H1 (cell line): ENCODE data around the gene S100A4. TPM values are rescaled to one million over a fixed set of nuclear protein-coding genes. Genes with fewer than 3 reads are reported as not detected.

Source experiments
- CTCF ChIA-PET: fragments of 300-600 bp; sonication (Branson Sonifier 250); formaldehyde crosslinking; loops from one replicate; lab custom pipeline; 2021; ENCODE audit not compliant: partially characterized antibody; lab: Charles Lee
- POLR2A ChIA-PET: fragments of 300-600 bp; sonication (Branson Sonifier 250); formaldehyde crosslinking; loops from one replicate; lab custom pipeline; 2021; ENCODE audit warnings: inconsistent platforms; ENCODE audit not compliant: partially characterized antibody; lab: Charles Lee
- DNase-seq, 2 experiments: peaks; one replicate each; pipeline versions ENCODE4 v3.0.0 to v3.0.0-alpha.2; 2010 to 2022; ENCODE audit warnings: low spot score in 2 of 2, low read depth in 1 of 2, mixed read lengths in 1 of 2
- FAIRE-seq: peaks from 2 replicates; lab custom pipeline; 2011; peaks lifted over from hg19 to GRCh38; lab: Jason Lieb, UNC
- H2AFZ ChIP-seq: 2 replicates; pipeline ENCODE4 v1.8.1; 2012; ENCODE audit warnings: low read length, inconsistent platforms
- H2AK5ac ChIP-seq: 2 replicates; pipeline ENCODE4 v1.6.1; 2013; ENCODE audit warnings: low read depth, low read length
- H2BK120ac ChIP-seq: replicated peaks from 2 replicates; pipeline ENCODE3; 2013; ENCODE audit warnings: low read depth, low read length, inconsistent platforms
- H2BK12ac ChIP-seq: 2 replicates; pipeline ENCODE4 v1.6.1; 2013; ENCODE audit warnings: low read depth, low read length
- H2BK15ac ChIP-seq: 2 replicates; pipeline ENCODE4 v1.6.1; 2013; ENCODE audit warnings: low read length
- H2BK20ac ChIP-seq: 2 replicates; pipeline ENCODE4 v1.6.1; 2013; ENCODE audit warnings: low read length
- H2BK5ac ChIP-seq: 2 replicates; pipeline ENCODE4 v1.6.1; 2013; ENCODE audit warnings: low read depth, low read length
- H3K14ac ChIP-seq: 2 replicates; pipeline ENCODE4 v1.6.1; 2013; ENCODE audit warnings: inconsistent platforms; ENCODE audit not compliant: insufficient read length
- H3K18ac ChIP-seq: 2 replicates; pipeline ENCODE4 v1.6.1; 2013; ENCODE audit warnings: low read length; ENCODE audit errors: extremely low read depth
- H3K23ac ChIP-seq: 2 replicates; pipeline ENCODE4 v1.6.1; 2013; ENCODE audit warnings: inconsistent platforms; ENCODE audit not compliant: insufficient read length
- H3K23me2 ChIP-seq: 2 replicates; pipeline ENCODE4 v1.6.1; 2013; ENCODE audit warnings: low read depth, low read length
- H3K27ac ChIP-seq: 2 replicates; pipeline ENCODE4 v1.6.1; 2011; ENCODE audit warnings: low read depth, low read length, inconsistent platforms
- H3K27me3 ChIP-seq, 4 experiments: replicated peaks in 1 of 4; 1 replicate in 1 of 4; 2 replicates in 3 of 4; pipeline versions ENCODE4 v1.6.1 to v1.8.1; 2011 to 2013; ENCODE audit warnings: low read length in 3 of 4, mild to moderate bottlenecking in 3 of 4, inconsistent platforms in 2 of 4, mixed read lengths in 2 of 4, moderate library complexity in 1 of 4; ENCODE audit not compliant: control insufficient read depth in 3 of 4, insufficient read depth in 3 of 4; ENCODE audit errors: extremely low read depth in 1 of 4
- H3K36me3 ChIP-seq, 4 experiments: 2 replicates each; pipeline versions ENCODE4 v1.6.1 to v1.8.1; 2011 to 2013; ENCODE audit warnings: mild to moderate bottlenecking in 4 of 4, low read length in 3 of 4, moderate library complexity in 2 of 4, control low read depth in 1 of 4, inconsistent platforms in 1 of 4; ENCODE audit not compliant: insufficient read depth in 4 of 4, control insufficient read depth in 2 of 4
- H3K4ac ChIP-seq: replicated peaks from 2 replicates; pipeline ENCODE3; 2013; ENCODE audit warnings: low read length, low read depth, mixed read lengths, inconsistent platforms; ENCODE audit not compliant: insufficient read length
- H3K4me1 ChIP-seq, 4 experiments: replicated peaks in 1 of 4; 1 replicate in 1 of 4; 2 replicates in 3 of 4; pipeline versions ENCODE4 v1.6.1 to v1.8.1; 2011 to 2013; ENCODE audit warnings: low read length in 3 of 4, inconsistent platforms in 2 of 4, mixed read lengths in 1 of 4; ENCODE audit not compliant: insufficient read depth in 4 of 4, control insufficient read depth in 3 of 4
- H3K4me2 ChIP-seq, 2 experiments: 2 replicates each; pipeline versions ENCODE4 v1.6.1 to v1.8.1; 2011 to 2013; ENCODE audit warnings: low read depth in 2 of 2, low read length in 2 of 2, control low read depth in 1 of 2, inconsistent platforms in 1 of 2, mild to moderate bottlenecking in 1 of 2; ENCODE audit not compliant: insufficient read depth in 1 of 2
- H3K4me3 ChIP-seq, 4 experiments: fragments of 200-600, 300-600 bp in 1 of 4; sonication (generic), shearing (Covaris generic), sonication (Bioruptor Twin) in 1 of 4; 2 replicates each; pipeline versions ENCODE4 v1.5.1 to v1.8.1; 2011 to 2016; ENCODE audit warnings: low read length in 4 of 4, low read depth in 3 of 4, control low read depth in 2 of 4, inconsistent platforms in 2 of 4, mild to moderate bottlenecking in 2 of 4, mixed read lengths in 1 of 4, moderate library complexity in 1 of 4; ENCODE audit not compliant: insufficient read depth in 2 of 4; ENCODE audit errors: extremely low read depth in 1 of 4
- H3K56ac ChIP-seq: replicated peaks from 2 replicates; pipeline ENCODE3; 2013; ENCODE audit warnings: low read depth, mild to moderate bottlenecking, mixed read lengths, low read length, inconsistent platforms; ENCODE audit not compliant: insufficient read length
- H3K79me1 ChIP-seq: 2 replicates; pipeline ENCODE4 v1.6.1; 2013; ENCODE audit warnings: low read depth, low read length, control low read depth
- H3K79me2 ChIP-seq, 2 experiments: 2 replicates each; pipeline versions ENCODE4 v1.6.1 to v1.8.1; 2012 to 2013; ENCODE audit warnings: low read length in 2 of 2, mild to moderate bottlenecking in 2 of 2, inconsistent platforms in 1 of 2; ENCODE audit not compliant: insufficient read depth in 2 of 2, control insufficient read depth in 1 of 2
- H3K9ac ChIP-seq, 4 experiments: replicated peaks in 1 of 4; 1 replicate in 1 of 4; 2 replicates in 3 of 4; pipeline versions ENCODE4 v1.6.1 to v1.8.1; 2011 to 2013; ENCODE audit warnings: low read depth in 3 of 4, low read length in 3 of 4, control low read depth in 2 of 4, mild to moderate bottlenecking in 2 of 4, moderate library complexity in 2 of 4, inconsistent platforms in 1 of 4; ENCODE audit errors: extremely low read depth in 1 of 4
- H3K9me3 ChIP-seq, 2 experiments: 2 replicates each; pipeline versions ENCODE4 v1.6.1 to v1.8.1; 2012 to 2013; ENCODE audit warnings: mild to moderate bottlenecking in 2 of 2, moderate library complexity in 2 of 2, control low read depth in 1 of 2, inconsistent platforms in 1 of 2, low read depth in 1 of 2, low read length in 1 of 2, mixed read lengths in 1 of 2; ENCODE audit not compliant: insufficient read depth in 2 of 2
- H4K20me1 ChIP-seq, 2 experiments: replicated peaks in 1 of 2; 2 replicates each; pipeline versions ENCODE3 to v1.8.1; 2011 to 2013; ENCODE audit warnings: inconsistent platforms in 2 of 2, low read length in 2 of 2, mild to moderate bottlenecking in 1 of 2; ENCODE audit not compliant: insufficient read depth in 2 of 2, control insufficient read depth in 1 of 2
- H4K5ac ChIP-seq: 2 replicates; pipeline ENCODE4 v1.6.1; 2013; ENCODE audit warnings: low read length, low read depth, mixed read lengths, inconsistent platforms; ENCODE audit not compliant: insufficient read length
- H4K8ac ChIP-seq: 2 replicates; pipeline ENCODE4 v1.8.0; 2013; ENCODE audit warnings: mild to moderate bottlenecking, moderate library complexity, low read length, inconsistent platforms; ENCODE audit not compliant: insufficient read depth; ENCODE audit errors: extremely low read depth
- H4K91ac ChIP-seq: replicated peaks from 2 replicates; pipeline ENCODE3; 2013; ENCODE audit warnings: low read length, mixed read lengths, inconsistent platforms; ENCODE audit not compliant: insufficient read length
- BACH1 ChIP-seq: IDR thresholded peaks from 2 replicates; pipeline ENCODE4 v1.6.1; 2012; ENCODE audit warnings: low read length, improper control_type of control experiment
- CBX5 ChIP-seq: fragments of 300-800, 300-1000 bp; sonication (generic); IDR thresholded peaks from 2 replicates; pipeline ENCODE4 v1.7.1; 2016; ENCODE audit warnings: antibody characterized with exemption, low read length, low read depth
- CBX8 ChIP-seq: fragments of 300-800, 300-1000 bp; sonication (generic); IDR thresholded peaks from 2 replicates; pipeline ENCODE4 v1.7.1; 2016; ENCODE audit warnings: low read depth, low read length, borderline replicate concordance
- CEBPB ChIP-seq: IDR thresholded peaks from 2 replicates; pipeline ENCODE4 v1.6.1; 2012; ENCODE audit warnings: low read depth, low read length
- EP300 ChIP-seq, 2 experiments: IDR thresholded peaks; 1 replicate in 1 of 2; 2 replicates in 1 of 2; pipeline ENCODE4 v1.6.1; 2011 to 2012; ENCODE audit warnings: low read depth in 2 of 2, low read length in 2 of 2, mild to moderate bottlenecking in 2 of 2, borderline replicate concordance in 1 of 2, inconsistent platforms in 1 of 2, moderate library complexity in 1 of 2
- ZNF274 ChIP-seq: IDR thresholded peaks from 2 replicates; pipeline ENCODE4 v1.7.0; 2012; ENCODE audit warnings: low read length, borderline replicate concordance; ENCODE audit errors: extremely low read depth
- WGBS, 2 experiments: shearing (Covaris generic) in 1 of 2; methylation state at CpG; one replicate each; pipeline versions ENCODE4 v1.1.6 to v1.1.7; 2013 to 2015; ENCODE audit warnings: low lambda C conversion rate in 2 of 2, mixed read lengths in 2 of 2, inconsistent platforms in 1 of 2, low coverage in 1 of 2, missing lambda C conversion rate in 1 of 2; ENCODE audit not compliant: insufficient replicate concordance in 2 of 2, insufficient coverage in 1 of 2, insufficient read length in 1 of 2; ENCODE audit errors: extremely low coverage in 1 of 2, missing lambda C conversion rate in 1 of 2; 5-methylcytosine and 5-hydroxymethylcytosine counted together
- polyA plus RNA-seq, 7 experiments: library from polyadenylated mRNA; depleted of rRNA in 3 of 7; stranded (reverse) in 5 of 7; unstranded in 2 of 7; fragments of >200 nt in 5 of 7; fragments of 200-250 nt in 2 of 7; gene quantifications; 1 replicate in 5 of 7; 2 replicates in 1 of 7; 4 replicates in 1 of 7; pipeline versions ENCODE4 v1.2.1 to v1.2.3, GENCODE V29; 2011 to 2013; ENCODE audit warnings: missing spikeins in 2 of 7, mixed read lengths in 2 of 7
- total RNA-seq: library from RNA; stranded (reverse); fragmentation: NEBNext Ultra II Directional; extraction: Animal tissue kit (Norgen Biotek cat#: 25700); gene quantifications from 2 replicates; pipeline ENCODE4 v1.2.1, GENCODE V29; 2021

The S100A4 gene
- total and polyA plus RNA-seq, 2 of the 8 experiments (the other 6 are each of a cell fraction or from before 2014, with no cell fraction given), result 36.3 to 85.4 TPM

- POLR2A ChIA-PET, result interaction anchor here (0.7 to 1.3 kb wide), 3 partner anchors 10 to 38 kb away, joined by 3 to 5 read pairs (median 3); no protein-coding TSS in a partner anchor
- no peak overlapping the region for H4K91ac ChIP-seq
Measured at GRCh38 chr1:153560771-153561465, 15.3 kb upstream of the S100A4 start.

More at GRCh38 chr1:153560771-153561465, 15.3 kb upstream of the S100A4 start:
- H2BK15ac ChIP-seq, result no peak overlapping the region
- TF ChIP-seq ZNF274, result no peak
- no peak for TF ChIP-seq CEBPB
- no peak for TF ChIP-seq CBX5
- TF ChIP-seq CBX8, result no peak
- no peak for TF ChIP-seq BACH1
- TF ChIP-seq EP300 (IDR thresholded peaks at IDR 0.05; ENCODE audit: borderline replicate concordance in 1 of 2, low read depth in 2 of 2, low read length in 2 of 2), result no peak
- H3K27ac ChIP-seq, result no peak overlapping the region
- H3K4me3 ChIP-seq, result no peak overlapping the region
- no peak overlapping the region for H3K9ac ChIP-seq
- DNase-seq (no peak), FAIRE-seq (no peak)
- H2AFZ ChIP-seq, result no peak overlapping the region
- no peaks in the 10 kb centered on the region for H3K79me1 ChIP-seq
- H3K79me2 ChIP-seq, result no peaks in the 10 kb centered on the region
- no peaks in the 10 kb centered on the region for H3K23me2 ChIP-seq
- H3K4ac ChIP-seq, result no peak overlapping the region
- H3K14ac ChIP-seq, result no peak overlapping the region
- no peak overlapping the region for H4K5ac ChIP-seq
- H3K27me3 ChIP-seq, result no peaks in the 10 kb centered on the region
- H3K4me2 ChIP-seq, result no peak overlapping the region
- no peaks in the 10 kb centered on the region for H3K9me3 ChIP-seq
- H2AK5ac ChIP-seq, result no peak overlapping the region
- no peak overlapping the region for H3K56ac ChIP-seq
- no peak overlapping the region for H2BK12ac ChIP-seq
- CTCF ChIA-PET, result interaction anchor here (0.8 to 5.9 kb wide), 11 partner anchors 8 to 205 kb away, joined by 3 to 55 read pairs (median 5); partner anchors contain the start of genes S100A13, S100A14 and S100A6
- H2BK5ac ChIP-seq, result no peak overlapping the region
- H3K23ac ChIP-seq, result no peak overlapping the region
- WGBS, 2 experiments, result 86% methylated on average over 10 of the region's 10 CpGs; no CpG with 5 or more reads in 1 of the 2 experiments
- H3K18ac ChIP-seq, result no peak overlapping the region
- no peaks in the 10 kb centered on the region for H4K20me1 ChIP-seq
- no peak overlapping the region for H2BK20ac ChIP-seq
- H3K36me3 ChIP-seq, result no peaks in the 10 kb centered on the region
- peaks cover 0 to 5% (median 2%) of the 10 kb centered on the region in 4 experiments; a peak in 3 of 7 replicates for H3K4me1 ChIP-seq
- H2BK120ac ChIP-seq, result no peak overlapping the region
- H4K8ac ChIP-seq, result no peak overlapping the region
